WERI-Rb-1 (cell line): Measurements from ENCODE around the gene HELLS.
"Not testable (repeated sequence)": the region's sequence is repeated elsewhere in the genome, so short reads cannot be mapped to it uniquely, and the experiment has no call there.

Experiments used
- DNase-seq: peaks from one replicate; pipeline ENCODE4 v3.0.0-alpha.2; 2020
- H3K27ac ChIP-seq: fragments of 250-450 bp; sonication (Bioruptor Pico); 2 replicates; pipeline ENCODE4 v1.5.1; 2020; ENCODE audit warnings: mild to moderate bottlenecking, moderate library complexity
- H3K27me3 ChIP-seq: fragments of 250-450 bp; sonication (Bioruptor Pico); 2 replicates; pipeline ENCODE4 v1.5.1; 2021; ENCODE audit warnings: mild to moderate bottlenecking, low read depth, moderate library complexity; ENCODE audit not compliant: insufficient read depth, severe bottlenecking
- H3K36me3 ChIP-seq: fragments of 250-450 bp; sonication (Bioruptor Pico); 2 replicates; pipeline ENCODE4 v1.5.1; 2020; ENCODE audit warnings: mild to moderate bottlenecking, moderate library complexity
- H3K4me3 ChIP-seq: 2 replicates; pipeline ENCODE4 v1.5.1; 2011; ENCODE audit warnings: low read depth, mild to moderate bottlenecking, control low read depth, low read length
- H3K9me3 ChIP-seq: fragments of 250-450 bp; sonication (Bioruptor Pico); 2 replicates; pipeline ENCODE4 v1.5.1; 2021; ENCODE audit warnings: mild to moderate bottlenecking, moderate library complexity; ENCODE audit not compliant: severe bottlenecking
- CTCF ChIP-seq: IDR thresholded peaks from 2 replicates; pipeline ENCODE4 v1.5.1; 2011; ENCODE audit warnings: low read depth, mild to moderate bottlenecking, control low read depth, inconsistent platforms, low read length

The HELLS gene

GRCh38 chr10:94524146-94524545 is 21.4 kb upstream of the HELLS start:
- Histone ChIP-seq H3K9me3 (no peaks in the 10 kb centered on the region), H3K36me3 (no peaks in the 10 kb centered on the region), H3K4me3 (no peak overlapping the region), H3K27ac (no peak overlapping the region), H3K27me3 (no peaks in the 10 kb centered on the region)
- TF ChIP-seq CTCF = no peak
- DNase-seq = no peak

GRCh38 chr10:94524711-94525110 is 20.9 kb upstream of the HELLS start:
- DNase-seq = no peak
- Histone ChIP-seq H3K27ac (no peak overlapping the region), H3K9me3 (no peaks in the 10 kb centered on the region), H3K36me3 (no peaks in the 10 kb centered on the region), H3K27me3 (no peaks in the 10 kb centered on the region), H3K4me3 (no peak overlapping the region)
- no peak for TF ChIP-seq CTCF

- H3K27ac ChIP-seq, DNase-seq, H3K36me3 ChIP-seq, H3K27me3 ChIP-seq, H3K9me3 ChIP-seq, H3K4me3 ChIP-seq: not testable (repeated sequence)
These were observed 14.0 kb upstream of the HELLS start for GRCh38 chr10:94531550-94531949.

- no peak for DNase-seq
- Histone ChIP-seq H3K36me3 (no peaks in the 10 kb centered on the region; the same call in 1 of the 2 replicates), H3K9me3 (no peaks in the 10 kb centered on the region), H3K27ac (no peak overlapping the region), H3K4me3 (no peak overlapping the region), H3K27me3 (no peaks in the 10 kb centered on the region)
- TF ChIP-seq CTCF = no peak
These were observed 12.6 kb upstream of the HELLS start for GRCh38 chr10:94533027-94533426.

GRCh38 chr10:94542282-94542681 is 3.3 kb upstream of the HELLS start:
- not testable (repeated sequence) for H3K27me3 ChIP-seq

GRCh38 chr10:94546049-94546900 is 687 bp downstream of the HELLS start:
- H3K27me3 ChIP-seq = no peaks in the 10 kb centered on the region
- peak overlapping the region; percentile 98 for H3K27ac ChIP-seq
- H3K36me3 ChIP-seq = peaks cover 53% of the 10 kb centered on the region
- no peaks in the 10 kb centered on the region for H3K9me3 ChIP-seq
- DNase-seq = peak; percentile 16
- H3K4me3 ChIP-seq = peak overlapping the region; percentile 94
- no peak for TF ChIP-seq CTCF

More at GRCh38 chr10:94542282-94542681, 3.3 kb upstream of the HELLS start:
- not testable (repeated sequence) for H3K9me3 ChIP-seq, H3K4me3 ChIP-seq, DNase-seq, H3K27ac ChIP-seq
- peaks cover 13% of the 10 kb centered on the region for H3K36me3 ChIP-seq

- peak overlapping the region; percentile 94 for H3K4me3 ChIP-seq
- no peak for DNase-seq
These were observed 1.3 kb downstream of the HELLS start for GRCh38 chr10:94546901-94547185.

More at GRCh38 chr10:94546901-94547185, 1.3 kb downstream of the HELLS start:
- peaks cover 57% of the 10 kb centered on the region for H3K36me3 ChIP-seq
- no peaks in the 10 kb centered on the region for H3K27me3 ChIP-seq
- H3K9me3 ChIP-seq = no peaks in the 10 kb centered on the region
- TF ChIP-seq CTCF = no peak
- H3K27ac ChIP-seq = peak overlapping the region; percentile 98; the same call in 1 of the 2 replicates
